ENCODE results near the gene SPG7.

- no peak for TF ChIP-seq EP300 (IDR thresholded peaks at IDR 0.05)
- TF ChIP-seq CTCF (IDR thresholded peaks at IDR 0.05) = no peak
- no peak for TF ChIP-seq BCL3 (IDR thresholded peaks at IDR 0.05)
- TF ChIP-seq, protein P1, sequence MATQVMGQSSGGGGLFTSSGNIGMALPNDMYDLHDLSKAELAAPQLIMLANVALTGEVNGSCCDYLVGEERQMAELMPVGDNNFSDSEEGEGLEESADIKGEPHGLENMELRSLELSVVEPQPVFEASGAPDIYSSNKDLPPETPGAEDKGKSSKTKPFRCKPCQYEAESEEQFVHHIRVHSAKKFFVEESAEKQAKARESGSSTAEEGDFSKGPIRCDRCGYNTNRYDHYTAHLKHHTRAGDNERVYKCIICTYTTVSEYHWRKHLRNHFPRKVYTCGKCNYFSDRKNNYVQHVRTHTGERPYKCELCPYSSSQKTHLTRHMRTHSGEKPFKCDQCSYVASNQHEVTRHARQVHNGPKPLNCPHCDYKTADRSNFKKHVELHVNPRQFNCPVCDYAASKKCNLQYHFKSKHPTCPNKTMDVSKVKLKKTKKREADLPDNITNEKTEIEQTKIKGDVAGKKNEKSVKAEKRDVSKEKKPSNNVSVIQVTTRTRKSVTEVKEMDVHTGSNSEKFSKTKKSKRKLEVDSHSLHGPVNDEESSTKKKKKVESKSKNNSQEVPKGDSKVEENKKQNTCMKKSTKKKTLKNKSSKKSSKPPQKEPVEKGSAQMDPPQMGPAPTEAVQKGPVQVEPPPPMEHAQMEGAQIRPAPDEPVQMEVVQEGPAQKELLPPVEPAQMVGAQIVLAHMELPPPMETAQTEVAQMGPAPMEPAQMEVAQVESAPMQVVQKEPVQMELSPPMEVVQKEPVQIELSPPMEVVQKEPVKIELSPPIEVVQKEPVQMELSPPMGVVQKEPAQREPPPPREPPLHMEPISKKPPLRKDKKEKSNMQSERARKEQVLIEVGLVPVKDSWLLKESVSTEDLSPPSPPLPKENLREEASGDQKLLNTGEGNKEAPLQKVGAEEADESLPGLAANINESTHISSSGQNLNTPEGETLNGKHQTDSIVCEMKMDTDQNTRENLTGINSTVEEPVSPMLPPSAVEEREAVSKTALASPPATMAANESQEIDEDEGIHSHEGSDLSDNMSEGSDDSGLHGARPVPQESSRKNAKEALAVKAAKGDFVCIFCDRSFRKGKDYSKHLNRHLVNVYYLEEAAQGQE (IDR thresholded peaks at IDR 0.05) = no peak
- no peak for TF ChIP-seq POLR2A (IDR thresholded peaks at IDR 0.05; ENCODE audit: low read length)
- no peak for TF ChIP-seq HMGXB4 (CRISPR knock-in tag; IDR thresholded peaks at IDR 0.05; ENCODE audit: borderline replicate concordance)
- no peak for TF ChIP-seq CHD2 (IDR thresholded peaks at IDR 0.05; ENCODE audit: low read length, partially characterized antibody)
- no peak for TF ChIP-seq JUN (IDR thresholded peaks at IDR 0.05)
- TF ChIP-seq E2F6 (IDR thresholded peaks at IDR 0.05; ENCODE audit: borderline replicate concordance, low read depth) = no peak
- no peak for TF ChIP-seq RARB (CRISPR knock-in tag; IDR thresholded peaks at IDR 0.05)
Observed at GRCh38 chr16:89510526-89510925, 2.3 kb downstream of the SPG7 start.
